Mucosa of descending colon (tissue), 3 donors: ENCODE data around the gene PDE3B. TPM values are rescaled to one million over a fixed set of nuclear protein-coding genes. Genes with fewer than 3 reads are reported as not detected.
A peak's percentile ranks its signal among the peaks of the same experiment; 100 is the strongest.

Experiments
- ATAC-seq: fragments of 200-7000 bp; cut with Tn5 transposase; one replicate; pipeline ENCODE4 v1.9.1; 2020; ENCODE audit warnings: mild to moderate bottlenecking, moderate library complexity
- DNase-seq, 3 donors: peaks; one replicate each; pipeline ENCODE4 v3.0.0-alpha.2; 2020
- H3K36me3 ChIP-seq: fragments of 200-600 bp; one replicate; pipeline ENCODE4 v1.8.0; 2021; ENCODE audit warnings: low read depth, mild to moderate bottlenecking
- H3K4me1 ChIP-seq: fragments of 200-600 bp; one replicate; pipeline ENCODE4 v1.8.0; 2021; ENCODE audit warnings: low read depth, mild to moderate bottlenecking
- H3K4me3 ChIP-seq: fragments of 200-600 bp; one replicate; pipeline ENCODE4 v1.8.0; 2021; ENCODE audit warnings: mild to moderate bottlenecking
- H3K9me3 ChIP-seq: fragments of 200-600 bp; one replicate; pipeline ENCODE4 v1.8.0; 2021; ENCODE audit warnings: mild to moderate bottlenecking
- CTCF ChIP-seq: fragments of 200-600 bp; IDR thresholded peaks from one replicate; pipeline ENCODE4 v1.8.0; 2022; ENCODE audit warnings: antibody characterized with exemption, mild to moderate bottlenecking
- intact Hi-C, 2 donors: fragments of 100-400 bp; cut with DNase I in 1 of 2; cut with micrococcal nuclease in 1 of 2; formaldehyde crosslinking; loops; one replicate each; pipeline versions ENCODE4 v1.11.0 to v1.11.1; 2022; cut with DNase I, micrococcal nuclease
- total RNA-seq, 3 donors: library from RNA; stranded (reverse); fragmentation: NEBNext Ultra II Directional in 2 of 3; extraction: Animal tissue kit (Norgen Biotek cat#: 25700) in 2 of 3; gene quantifications; one replicate each; pipeline versions ENCODE4 v1.2.1 to v1.2.4, GENCODE V29; 2021 to 2023
- donor health status: DM: no; HTN: no; CAD: no; lungs with moderate emphysema.
- donor health status: DM: no; HTN: no; CAD: no.
- donor health status: DM: no; HTN: yes; CAD: no.

Gene PDE3B
- total RNA-seq, 3 donors from 2014 or later: 22.4 to 47.0 (median 25.9) TPM

- no peak for TF ChIP-seq CTCF
- Histone ChIP-seq H3K36me3 (no peaks in the 10 kb centered on the region), H3K4me3 (no peak overlapping the region), H3K9me3 (no peaks in the 10 kb centered on the region), H3K4me1 (peaks cover 11% of the 10 kb centered on the region)
- intact Hi-C loops: no loop called here
- DNase-seq (no peak), ATAC-seq (no peak)
Observed at GRCh38 chr11:14614091-14614622, 29.4 kb upstream of the PDE3B start.

- H3K4me3 ChIP-seq: no peak overlapping the region
- no peak for TF ChIP-seq CTCF
- no peaks in the 10 kb centered on the region for H3K36me3 ChIP-seq
- no peaks in the 10 kb centered on the region for H3K9me3 ChIP-seq
- peaks cover 11% of the 10 kb centered on the region for H3K4me1 ChIP-seq
- intact Hi-C loops: no loop called here
- DNase-seq (no peak), ATAC-seq (peak; percentile 82)
Observed at GRCh38 chr11:14617241-14618027, 26.2 kb upstream of the PDE3B start.

- Histone ChIP-seq H3K36me3 (no peaks in the 10 kb centered on the region), H3K4me1 (peaks cover 11% of the 10 kb centered on the region), H3K9me3 (no peaks in the 10 kb centered on the region), H3K4me3 (no peak overlapping the region)
- intact Hi-C loops: no loop called here
- peak; percentile 79 for ATAC-seq
- no peak for DNase-seq
- no peak for TF ChIP-seq CTCF
Observed at GRCh38 chr11:14618060-14618459, 25.5 kb upstream of the PDE3B start.

GRCh38 chr11:14619603-14620531 is 23.7 kb upstream of the PDE3B start:
- Histone ChIP-seq H3K4me1 (peaks cover 11% of the 10 kb centered on the region), H3K9me3 (no peaks in the 10 kb centered on the region), H3K4me3 (no peak overlapping the region), H3K36me3 (no peaks in the 10 kb centered on the region)
- intact Hi-C loops: no loop called here
- DNase-seq: peak in 1 of 3 donors; percentile 57
- no peak for TF ChIP-seq CTCF
- ATAC-seq: peak; percentile 66

- DNase-seq: no peak
- no peaks in the 10 kb centered on the region for H3K9me3 ChIP-seq
- no peak for TF ChIP-seq CTCF
- H3K4me3 ChIP-seq: no peak overlapping the region
- intact Hi-C loops: no loop called here
- no peaks in the 10 kb centered on the region for H3K36me3 ChIP-seq
- peaks cover 20% of the 10 kb centered on the region for H3K4me1 ChIP-seq
- no peak for ATAC-seq
Observed at GRCh38 chr11:14622223-14622954, 21.2 kb upstream of the PDE3B start.
